H1 (cell line): ENCODE results near the gene PARP15. TPM values are rescaled to one million over a fixed set of nuclear protein-coding genes. Genes with fewer than 3 reads are reported as not detected.

ENCODE experiments used
- CTCF ChIA-PET: fragments of 300-600 bp; sonication (Branson Sonifier 250); formaldehyde crosslinking; loops from one replicate; lab custom pipeline; 2021; ENCODE audit not compliant: partially characterized antibody; lab: Charles Lee
- POLR2A ChIA-PET: fragments of 300-600 bp; sonication (Branson Sonifier 250); formaldehyde crosslinking; loops from one replicate; lab custom pipeline; 2021; ENCODE audit warnings: inconsistent platforms; ENCODE audit not compliant: partially characterized antibody; lab: Charles Lee
- DNase-seq, 2 experiments: peaks; one replicate each; pipeline versions ENCODE4 v3.0.0 to v3.0.0-alpha.2; 2010 to 2022; ENCODE audit warnings: low spot score in 2 of 2, low read depth in 1 of 2, mixed read lengths in 1 of 2
- FAIRE-seq: peaks from 2 replicates; lab custom pipeline; 2011; peaks lifted over from hg19 to GRCh38; lab: Jason Lieb, UNC
- H2AFZ ChIP-seq: 2 replicates; pipeline ENCODE4 v1.8.1; 2012; ENCODE audit warnings: low read length, inconsistent platforms
- H2AK5ac ChIP-seq: 2 replicates; pipeline ENCODE4 v1.6.1; 2013; ENCODE audit warnings: low read depth, low read length
- H2BK120ac ChIP-seq: replicated peaks from 2 replicates; pipeline ENCODE3; 2013; ENCODE audit warnings: low read depth, low read length, inconsistent platforms
- H2BK12ac ChIP-seq: 2 replicates; pipeline ENCODE4 v1.6.1; 2013; ENCODE audit warnings: low read depth, low read length
- H2BK15ac ChIP-seq: 2 replicates; pipeline ENCODE4 v1.6.1; 2013; ENCODE audit warnings: low read length
- H2BK20ac ChIP-seq: 2 replicates; pipeline ENCODE4 v1.6.1; 2013; ENCODE audit warnings: low read length
- H2BK5ac ChIP-seq: 2 replicates; pipeline ENCODE4 v1.6.1; 2013; ENCODE audit warnings: low read depth, low read length
- H3K14ac ChIP-seq: 2 replicates; pipeline ENCODE4 v1.6.1; 2013; ENCODE audit warnings: inconsistent platforms; ENCODE audit not compliant: insufficient read length
- H3K18ac ChIP-seq: 2 replicates; pipeline ENCODE4 v1.6.1; 2013; ENCODE audit warnings: low read length; ENCODE audit errors: extremely low read depth
- H3K23ac ChIP-seq: 2 replicates; pipeline ENCODE4 v1.6.1; 2013; ENCODE audit warnings: inconsistent platforms; ENCODE audit not compliant: insufficient read length
- H3K23me2 ChIP-seq: 2 replicates; pipeline ENCODE4 v1.6.1; 2013; ENCODE audit warnings: low read depth, low read length
- H3K27ac ChIP-seq: 2 replicates; pipeline ENCODE4 v1.6.1; 2011; ENCODE audit warnings: low read depth, low read length, inconsistent platforms
- H3K27me3 ChIP-seq, 4 experiments: replicated peaks in 1 of 4; 1 replicate in 1 of 4; 2 replicates in 3 of 4; pipeline versions ENCODE4 v1.6.1 to v1.8.1; 2011 to 2013; ENCODE audit warnings: low read length in 3 of 4, mild to moderate bottlenecking in 3 of 4, inconsistent platforms in 2 of 4, mixed read lengths in 2 of 4, moderate library complexity in 1 of 4; ENCODE audit not compliant: control insufficient read depth in 3 of 4, insufficient read depth in 3 of 4; ENCODE audit errors: extremely low read depth in 1 of 4
- H3K36me3 ChIP-seq, 4 experiments: 2 replicates each; pipeline versions ENCODE4 v1.6.1 to v1.8.1; 2011 to 2013; ENCODE audit warnings: mild to moderate bottlenecking in 4 of 4, low read length in 3 of 4, moderate library complexity in 2 of 4, control low read depth in 1 of 4, inconsistent platforms in 1 of 4; ENCODE audit not compliant: insufficient read depth in 4 of 4, control insufficient read depth in 2 of 4
- H3K4ac ChIP-seq: replicated peaks from 2 replicates; pipeline ENCODE3; 2013; ENCODE audit warnings: low read length, low read depth, mixed read lengths, inconsistent platforms; ENCODE audit not compliant: insufficient read length
- H3K4me1 ChIP-seq, 4 experiments: replicated peaks in 1 of 4; 1 replicate in 1 of 4; 2 replicates in 3 of 4; pipeline versions ENCODE4 v1.6.1 to v1.8.1; 2011 to 2013; ENCODE audit warnings: low read length in 3 of 4, inconsistent platforms in 2 of 4, mixed read lengths in 1 of 4; ENCODE audit not compliant: insufficient read depth in 4 of 4, control insufficient read depth in 3 of 4
- H3K4me2 ChIP-seq, 2 experiments: 2 replicates each; pipeline versions ENCODE4 v1.6.1 to v1.8.1; 2011 to 2013; ENCODE audit warnings: low read depth in 2 of 2, low read length in 2 of 2, control low read depth in 1 of 2, inconsistent platforms in 1 of 2, mild to moderate bottlenecking in 1 of 2; ENCODE audit not compliant: insufficient read depth in 1 of 2
- H3K4me3 ChIP-seq, 4 experiments: fragments of 200-600, 300-600 bp in 1 of 4; sonication (generic), shearing (Covaris generic), sonication (Bioruptor Twin) in 1 of 4; 2 replicates each; pipeline versions ENCODE4 v1.5.1 to v1.8.1; 2011 to 2016; ENCODE audit warnings: low read length in 4 of 4, low read depth in 3 of 4, control low read depth in 2 of 4, inconsistent platforms in 2 of 4, mild to moderate bottlenecking in 2 of 4, mixed read lengths in 1 of 4, moderate library complexity in 1 of 4; ENCODE audit not compliant: insufficient read depth in 2 of 4; ENCODE audit errors: extremely low read depth in 1 of 4
- H3K56ac ChIP-seq: replicated peaks from 2 replicates; pipeline ENCODE3; 2013; ENCODE audit warnings: low read depth, mild to moderate bottlenecking, mixed read lengths, low read length, inconsistent platforms; ENCODE audit not compliant: insufficient read length
- H3K79me1 ChIP-seq: 2 replicates; pipeline ENCODE4 v1.6.1; 2013; ENCODE audit warnings: low read depth, low read length, control low read depth
- H3K79me2 ChIP-seq, 2 experiments: 2 replicates each; pipeline versions ENCODE4 v1.6.1 to v1.8.1; 2012 to 2013; ENCODE audit warnings: low read length in 2 of 2, mild to moderate bottlenecking in 2 of 2, inconsistent platforms in 1 of 2; ENCODE audit not compliant: insufficient read depth in 2 of 2, control insufficient read depth in 1 of 2
- H3K9ac ChIP-seq, 4 experiments: replicated peaks in 1 of 4; 1 replicate in 1 of 4; 2 replicates in 3 of 4; pipeline versions ENCODE4 v1.6.1 to v1.8.1; 2011 to 2013; ENCODE audit warnings: low read depth in 3 of 4, low read length in 3 of 4, control low read depth in 2 of 4, mild to moderate bottlenecking in 2 of 4, moderate library complexity in 2 of 4, inconsistent platforms in 1 of 4; ENCODE audit errors: extremely low read depth in 1 of 4
- H3K9me3 ChIP-seq, 2 experiments: 2 replicates each; pipeline versions ENCODE4 v1.6.1 to v1.8.1; 2012 to 2013; ENCODE audit warnings: mild to moderate bottlenecking in 2 of 2, moderate library complexity in 2 of 2, control low read depth in 1 of 2, inconsistent platforms in 1 of 2, low read depth in 1 of 2, low read length in 1 of 2, mixed read lengths in 1 of 2; ENCODE audit not compliant: insufficient read depth in 2 of 2
- H4K20me1 ChIP-seq, 2 experiments: replicated peaks in 1 of 2; 2 replicates each; pipeline versions ENCODE3 to v1.8.1; 2011 to 2013; ENCODE audit warnings: inconsistent platforms in 2 of 2, low read length in 2 of 2, mild to moderate bottlenecking in 1 of 2; ENCODE audit not compliant: insufficient read depth in 2 of 2, control insufficient read depth in 1 of 2
- H4K5ac ChIP-seq: 2 replicates; pipeline ENCODE4 v1.6.1; 2013; ENCODE audit warnings: low read length, low read depth, mixed read lengths, inconsistent platforms; ENCODE audit not compliant: insufficient read length
- H4K8ac ChIP-seq: 2 replicates; pipeline ENCODE4 v1.8.0; 2013; ENCODE audit warnings: mild to moderate bottlenecking, moderate library complexity, low read length, inconsistent platforms; ENCODE audit not compliant: insufficient read depth; ENCODE audit errors: extremely low read depth
- H4K91ac ChIP-seq: replicated peaks from 2 replicates; pipeline ENCODE3; 2013; ENCODE audit warnings: low read length, mixed read lengths, inconsistent platforms; ENCODE audit not compliant: insufficient read length
- YY1 ChIP-seq: IDR thresholded peaks from 2 replicates; pipeline ENCODE4 v1.6.1; 2011; ENCODE audit warnings: low read depth, mild to moderate bottlenecking, low read length
- WGBS, 2 experiments: shearing (Covaris generic) in 1 of 2; methylation state at CpG; one replicate each; pipeline versions ENCODE4 v1.1.6 to v1.1.7; 2013 to 2015; ENCODE audit warnings: low lambda C conversion rate in 2 of 2, mixed read lengths in 2 of 2, inconsistent platforms in 1 of 2, low coverage in 1 of 2, missing lambda C conversion rate in 1 of 2; ENCODE audit not compliant: insufficient replicate concordance in 2 of 2, insufficient coverage in 1 of 2, insufficient read length in 1 of 2; ENCODE audit errors: extremely low coverage in 1 of 2, missing lambda C conversion rate in 1 of 2; 5-methylcytosine and 5-hydroxymethylcytosine counted together
- polyA plus RNA-seq, 7 experiments: library from polyadenylated mRNA; depleted of rRNA in 3 of 7; stranded (reverse) in 5 of 7; unstranded in 2 of 7; fragments of >200 nt in 5 of 7; fragments of 200-250 nt in 2 of 7; gene quantifications; 1 replicate in 5 of 7; 2 replicates in 1 of 7; 4 replicates in 1 of 7; pipeline versions ENCODE4 v1.2.1 to v1.2.3, GENCODE V29; 2011 to 2013; ENCODE audit warnings: missing spikeins in 2 of 7, mixed read lengths in 2 of 7
- total RNA-seq: library from RNA; stranded (reverse); fragmentation: NEBNext Ultra II Directional; extraction: Animal tissue kit (Norgen Biotek cat#: 25700); gene quantifications from 2 replicates; pipeline ENCODE4 v1.2.1, GENCODE V29; 2021

The PARP15 gene
- total and polyA plus RNA-seq, 2 of the 8 experiments (the other 6 are each of a cell fraction or from before 2014, with no cell fraction given): 0.37 to 0.45 TPM

GRCh38 chr3:122609798-122610559 is 32.5 kb downstream of the PARP15 start:
- no peak for TF ChIP-seq YY1
- Histone ChIP-seq H2AK5ac (no peak overlapping the region), H3K79me2 (no peaks in the 10 kb centered on the region), H3K79me1 (no peaks in the 10 kb centered on the region), H4K91ac (no peak overlapping the region), H4K8ac (no peak overlapping the region), H3K27ac (no peak overlapping the region), H3K27me3 (no peaks in the 10 kb centered on the region), H2BK120ac (no peak overlapping the region), H3K18ac (no peak overlapping the region), H2AFZ (no peak overlapping the region), H4K5ac (no peak overlapping the region), H3K9me3 (no peaks in the 10 kb centered on the region), H2BK15ac (no peak overlapping the region), H3K9ac (no peak overlapping the region), H3K4me1 (peaks cover 0 to 4% (median 0%) of the 10 kb centered on the region in 4 experiments; a peak in 1 of 7 replicates), H2BK20ac (no peak overlapping the region), H3K4ac (no peak overlapping the region), H3K14ac (no peak overlapping the region), H2BK12ac (no peak overlapping the region), H3K4me3 (no peak overlapping the region), H4K20me1 (no peaks in the 10 kb centered on the region), H3K23me2 (no peaks in the 10 kb centered on the region), H3K36me3 (no peaks in the 10 kb centered on the region), H2BK5ac (no peak overlapping the region), H3K4me2 (no peak overlapping the region), H3K23ac (no peak overlapping the region), H3K56ac (no peak overlapping the region)
- DNase-seq: no peak
- ChIA-PET POLR2A (no interaction called here), CTCF (interaction anchor here (0.8 to 1.3 kb wide), 2 partner anchors 16 to 71 kb away, joined by 3 to 4 read pairs; partner anchors contain the start of gene PARP14)
- 91% methylated on average over 7 of the region's 7 CpGs; no CpG with 5 or more reads in 1 of the 2 experiments for WGBS, 2 experiments
- no peak for FAIRE-seq
